Mesendoderm (in vitro differentiated cells): ENCODE data around the gene LRRC23.

Source experiments
- DNase-seq: peaks from one replicate; pipeline ENCODE4 v3.0.0; 2013
- H2AK5ac ChIP-seq: 2 replicates; pipeline ENCODE4 v1.6.1; 2013; ENCODE audit warnings: low read length, inconsistent platforms
- H2BK120ac ChIP-seq: 2 replicates; pipeline ENCODE4 v1.6.1; 2013; ENCODE audit warnings: low read depth, mild to moderate bottlenecking, low read length, moderate library complexity, mixed read lengths
- H2BK15ac ChIP-seq: replicated peaks from 2 replicates; pipeline ENCODE4 v1.6.1; 2013; ENCODE audit warnings: low read depth, mild to moderate bottlenecking, moderate library complexity
- H2BK5ac ChIP-seq: 2 replicates; pipeline ENCODE4 v1.6.1; 2013; ENCODE audit warnings: low read length, inconsistent platforms
- H3K18ac ChIP-seq: 2 replicates; pipeline ENCODE4 v1.6.1; 2013; ENCODE audit warnings: mild to moderate bottlenecking, low read length, mixed read lengths
- H3K23ac ChIP-seq: one replicate; pipeline ENCODE4 v1.6.1; 2013; ENCODE audit warnings: low read length
- H3K27ac ChIP-seq: 2 replicates; pipeline ENCODE4 v1.5.1; 2013; ENCODE audit warnings: low read depth, mild to moderate bottlenecking, inconsistent platforms, low read length, moderate library complexity
- H3K27me3 ChIP-seq: 2 replicates; pipeline ENCODE4 v1.6.1; 2013; ENCODE audit warnings: low read length, control low read depth, mild to moderate bottlenecking, inconsistent platforms; ENCODE audit not compliant: insufficient read depth, poor library complexity
- H3K36me3 ChIP-seq: 2 replicates; pipeline ENCODE4 v1.6.1; 2013; ENCODE audit warnings: low read length, inconsistent platforms; ENCODE audit not compliant: control insufficient read depth, insufficient read depth
- H3K4ac ChIP-seq: one replicate; pipeline ENCODE4 v1.6.1; 2013; ENCODE audit warnings: low read depth, mild to moderate bottlenecking, low read length, moderate library complexity
- H3K4me1 ChIP-seq: 2 replicates; pipeline ENCODE4 v1.6.1; 2013; ENCODE audit warnings: low read depth, low read length, inconsistent platforms; ENCODE audit not compliant: control insufficient read depth
- H3K4me2 ChIP-seq: 2 replicates; pipeline ENCODE4 v1.6.1; 2013; ENCODE audit warnings: low read length
- H3K4me3 ChIP-seq: 2 replicates; pipeline ENCODE4 v1.5.1; 2013; ENCODE audit warnings: mild to moderate bottlenecking, low read length
- H3K56ac ChIP-seq: one replicate; pipeline ENCODE4 v1.6.1; 2013; ENCODE audit warnings: low read length
- H3K79me1 ChIP-seq: 2 replicates; pipeline ENCODE4 v1.6.1; 2013; ENCODE audit warnings: low read length, inconsistent platforms
- H3K79me2 ChIP-seq: 2 replicates; pipeline ENCODE4 v1.6.1; 2013; ENCODE audit warnings: mild to moderate bottlenecking, low read length; ENCODE audit not compliant: control insufficient read depth, insufficient read depth
- H3K9ac ChIP-seq: 2 replicates; pipeline ENCODE4 v1.6.1; 2013; ENCODE audit warnings: low read length, inconsistent platforms
- H4K5ac ChIP-seq: one replicate; pipeline ENCODE4 v1.6.1; 2013; ENCODE audit warnings: low read length
- H4K8ac ChIP-seq: one replicate; pipeline ENCODE4 v1.6.1; 2013; ENCODE audit warnings: low read depth, mild to moderate bottlenecking, control low read depth, low read length, moderate library complexity
- WGBS: extraction: QIAGEN DNeasy Blood & Tissue Kit; methylation state at CpG from one replicate; pipeline ENCODE4 v1.1.7; 2013; ENCODE audit warnings: low lambda C conversion rate, missing lambda C conversion rate; ENCODE audit not compliant: insufficient coverage; ENCODE audit errors: extremely low coverage; 5-methylcytosine and 5-hydroxymethylcytosine counted together

Gene LRRC23

GRCh38 chr12:6957741-6958608, 53.4 kb downstream of the LRRC23 start:
- Histone ChIP-seq H2BK120ac (no peak overlapping the region), H3K4ac (no peak overlapping the region), H3K79me2 (peaks cover 2% of the 10 kb centered on the region), H3K9ac (no peak overlapping the region), H4K5ac (no peak overlapping the region), H3K23ac (no peak overlapping the region), H2BK5ac (no peak overlapping the region), H3K27me3 (no peaks in the 10 kb centered on the region), H3K4me3 (no peak overlapping the region), H3K56ac (no peak overlapping the region), H2BK15ac (no peak overlapping the region), H2AK5ac (no peak overlapping the region), H3K36me3 (no peaks in the 10 kb centered on the region), H4K8ac (no peak overlapping the region), H3K27ac (no peak overlapping the region), H3K79me1 (no peaks in the 10 kb centered on the region), H3K4me2 (no peak overlapping the region), H3K18ac (no peak overlapping the region), H3K4me1 (peaks cover 10% of the 10 kb centered on the region)
- no CpG with 5 or more reads among the region's 28 CpGs for WGBS
- DNase-seq, result no peak

GRCh38 chr12:6958609-6959057, 54.0 kb downstream of the LRRC23 start:
- Histone ChIP-seq H3K4me2 (no peak overlapping the region), H3K23ac (no peak overlapping the region), H3K4me3 (no peak overlapping the region), H3K4me1 (peaks cover 10% of the 10 kb centered on the region), H2BK15ac (no peak overlapping the region), H3K27me3 (no peaks in the 10 kb centered on the region), H3K27ac (no peak overlapping the region), H3K4ac (no peak overlapping the region), H2BK5ac (no peak overlapping the region), H3K9ac (no peak overlapping the region), H3K79me1 (no peaks in the 10 kb centered on the region), H3K36me3 (no peaks in the 10 kb centered on the region), H4K8ac (no peak overlapping the region), H4K5ac (no peak overlapping the region), H3K56ac (no peak overlapping the region), H2BK120ac (no peak overlapping the region), H3K18ac (no peak overlapping the region), H2AK5ac (no peak overlapping the region), H3K79me2 (peaks cover 6% of the 10 kb centered on the region)
- DNase-seq, result no peak
- no CpG with 5 or more reads among the region's 10 CpGs for WGBS

- no peaks in the 10 kb centered on the region for H3K36me3 ChIP-seq
- H2AK5ac ChIP-seq, result no peak overlapping the region
- H2BK15ac ChIP-seq, result no peak overlapping the region
- no peak overlapping the region for H3K23ac ChIP-seq
- H3K4me2 ChIP-seq, result no peak overlapping the region
- no peak overlapping the region for H4K5ac ChIP-seq
- no peak overlapping the region for H3K9ac ChIP-seq
- H3K4me1 ChIP-seq, result peaks cover 10% of the 10 kb centered on the region
- no peak overlapping the region for H3K4ac ChIP-seq
- H2BK5ac ChIP-seq, result no peak overlapping the region
- WGBS, result no CpG with 5 or more reads among the region's 24 CpGs
- no peak for DNase-seq
- H3K56ac ChIP-seq, result no peak overlapping the region
- H2BK120ac ChIP-seq, result no peak overlapping the region
- no peak overlapping the region for H3K4me3 ChIP-seq
- H3K79me1 ChIP-seq, result no peaks in the 10 kb centered on the region
- H3K27ac ChIP-seq, result no peak overlapping the region
- H3K18ac ChIP-seq, result no peak overlapping the region
- H4K8ac ChIP-seq, result no peak overlapping the region
- H3K79me2 ChIP-seq, result peaks cover 11% of the 10 kb centered on the region
- H3K27me3 ChIP-seq, result no peaks in the 10 kb centered on the region
Observed at GRCh38 chr12:6959058-6959804, 54.6 kb downstream of the LRRC23 start.

- Histone ChIP-seq H3K4ac (no peak overlapping the region), H3K79me1 (peaks cover 2% of the 10 kb centered on the region), H3K4me2 (no peak overlapping the region), H3K27me3 (no peaks in the 10 kb centered on the region), H2BK15ac (no peak overlapping the region), H2BK5ac (no peak overlapping the region), H3K23ac (no peak overlapping the region), H3K18ac (no peak overlapping the region), H4K5ac (no peak overlapping the region), H3K79me2 (peaks cover 15% of the 10 kb centered on the region), H2BK120ac (no peak overlapping the region), H3K4me3 (no peak overlapping the region), H2AK5ac (no peak overlapping the region), H3K9ac (no peak overlapping the region), H3K36me3 (no peaks in the 10 kb centered on the region), H3K27ac (no peak overlapping the region), H4K8ac (no peak overlapping the region), H3K56ac (no peak overlapping the region), H3K4me1 (peaks cover 10% of the 10 kb centered on the region)
- WGBS, result no CpG with 5 or more reads among the region's 26 CpGs
- DNase-seq, result no peak
Observed at GRCh38 chr12:6959805-6960592, 55.4 kb downstream of the LRRC23 start.

- Histone ChIP-seq H3K27ac (no peak overlapping the region), H3K36me3 (no peaks in the 10 kb centered on the region), H3K4me1 (peaks cover 10% of the 10 kb centered on the region), H4K8ac (no peak overlapping the region), H3K18ac (no peak overlapping the region), H3K4ac (peak overlapping the region; percentile 77), H2BK15ac (no peak overlapping the region), H3K27me3 (no peaks in the 10 kb centered on the region), H3K4me3 (no peak overlapping the region), H3K4me2 (no peak overlapping the region), H2BK120ac (no peak overlapping the region), H2AK5ac (no peak overlapping the region), H3K23ac (no peak overlapping the region), H3K79me1 (peaks cover 2% of the 10 kb centered on the region), H3K79me2 (peaks cover 15% of the 10 kb centered on the region), H3K56ac (peak overlapping the region; percentile 97), H3K9ac (peak overlapping the region; percentile 97), H4K5ac (no peak overlapping the region), H2BK5ac (no peak overlapping the region)
- no CpG with 5 or more reads among the region's 13 CpGs for WGBS
- peak; percentile 63 for DNase-seq
Observed at GRCh38 chr12:6960593-6961277, 56.1 kb downstream of the LRRC23 start.
